GM19193 (cell line): ENCODE measurements around the gene RTL10.

Experiments
- POLR2A ChIP-seq: IDR thresholded peaks from 4 replicates; pipeline ENCODE4 v1.6.1; 2011; ENCODE audit not compliant: insufficient read depth, insufficient read length; ENCODE audit errors: extremely low read depth

RTL10 gene, protein sequence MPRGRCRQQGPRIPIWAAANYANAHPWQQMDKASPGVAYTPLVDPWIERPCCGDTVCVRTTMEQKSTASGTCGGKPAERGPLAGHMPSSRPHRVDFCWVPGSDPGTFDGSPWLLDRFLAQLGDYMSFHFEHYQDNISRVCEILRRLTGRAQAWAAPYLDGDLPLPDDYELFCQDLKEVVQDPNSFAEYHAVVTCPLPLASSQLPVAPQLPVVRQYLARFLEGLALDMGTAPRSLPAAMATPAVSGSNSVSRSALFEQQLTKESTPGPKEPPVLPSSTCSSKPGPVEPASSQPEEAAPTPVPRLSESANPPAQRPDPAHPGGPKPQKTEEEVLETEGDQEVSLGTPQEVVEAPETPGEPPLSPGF

DNA sequence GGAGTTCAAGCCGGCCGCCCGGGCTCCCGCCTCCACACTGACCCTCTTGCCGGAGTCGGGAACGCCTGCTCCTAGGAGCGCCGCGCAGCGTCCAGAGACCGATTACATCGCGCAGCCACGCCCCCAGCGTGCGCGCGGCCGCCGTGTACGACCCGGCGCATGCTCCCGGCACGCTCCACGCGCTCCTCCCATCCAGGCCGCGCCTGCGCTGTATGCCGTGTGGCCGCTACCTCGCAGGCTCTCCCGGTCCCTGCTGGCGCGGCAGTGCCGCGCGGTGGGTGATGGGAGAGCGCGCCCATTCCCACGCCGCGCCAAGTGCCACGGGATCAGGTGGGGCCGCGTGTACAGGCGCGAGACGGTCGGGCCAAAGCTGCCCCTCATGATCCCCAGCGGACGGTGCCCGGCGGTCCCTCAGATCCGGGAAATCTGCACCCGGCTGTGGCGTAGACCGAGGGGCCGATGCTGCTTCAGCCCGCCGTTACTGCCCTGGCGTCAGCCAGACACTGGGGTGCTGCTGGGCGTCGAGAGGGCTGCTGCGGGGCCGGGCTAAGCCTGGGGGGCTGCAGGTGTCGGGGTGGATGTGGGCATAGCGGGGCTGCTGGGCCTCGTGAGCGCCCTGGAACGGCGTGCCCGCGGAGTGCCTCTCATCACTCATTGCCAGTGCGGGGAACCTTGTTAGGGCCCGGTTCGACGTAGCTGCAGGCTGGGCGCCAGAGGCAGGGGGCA is at the start of gene RTL10, which contains the start of gene GNB1L:
Gene RTL10 (minus strand): TSS at position 97 of the 726 bp plus-strand sequence. CDS start 2,613 bp downstream, outside the sequence.
Gene GNB1L (minus strand): TSS at position 97 of the 726 bp plus-strand sequence. CDS start 33,519 bp downstream, outside the sequence.
- TF ChIP-seq POLR2A, result peak; percentile 92

DNA sequence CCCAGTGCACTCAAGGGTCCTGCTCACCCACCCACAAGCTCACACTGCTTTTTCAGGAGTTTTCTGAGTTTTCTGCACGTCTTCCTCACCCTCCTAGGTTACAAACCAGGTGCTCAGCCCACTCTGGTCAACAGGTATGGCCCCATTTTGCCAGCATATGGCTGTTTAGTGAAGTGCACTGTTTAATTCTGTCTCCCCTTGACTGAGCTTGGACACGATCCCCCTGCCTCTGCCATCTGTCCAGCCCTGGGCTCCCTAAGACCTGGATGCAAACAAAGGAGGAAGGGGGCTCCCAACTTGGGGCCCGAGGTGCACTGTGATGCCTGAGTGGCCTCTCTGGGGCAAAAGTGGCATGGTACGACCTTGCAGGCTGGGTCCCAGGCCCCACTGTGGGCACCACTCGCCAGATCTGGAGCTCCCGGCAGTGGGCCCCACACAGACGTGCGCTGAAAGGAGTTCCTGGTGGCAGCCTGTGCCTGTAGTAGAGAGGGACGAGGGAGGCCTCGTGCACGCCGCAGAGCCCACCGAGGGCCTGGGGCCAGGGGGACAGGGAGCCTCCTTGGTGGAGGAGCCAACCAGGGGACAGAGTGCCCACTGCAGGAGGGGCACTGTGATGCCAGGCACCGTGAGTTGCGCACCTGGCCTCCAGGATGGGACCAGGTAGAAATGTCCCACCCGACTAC is 49.6 kb upstream of the RTL10 start:
- TF ChIP-seq POLR2A, result no peak

DNA sequence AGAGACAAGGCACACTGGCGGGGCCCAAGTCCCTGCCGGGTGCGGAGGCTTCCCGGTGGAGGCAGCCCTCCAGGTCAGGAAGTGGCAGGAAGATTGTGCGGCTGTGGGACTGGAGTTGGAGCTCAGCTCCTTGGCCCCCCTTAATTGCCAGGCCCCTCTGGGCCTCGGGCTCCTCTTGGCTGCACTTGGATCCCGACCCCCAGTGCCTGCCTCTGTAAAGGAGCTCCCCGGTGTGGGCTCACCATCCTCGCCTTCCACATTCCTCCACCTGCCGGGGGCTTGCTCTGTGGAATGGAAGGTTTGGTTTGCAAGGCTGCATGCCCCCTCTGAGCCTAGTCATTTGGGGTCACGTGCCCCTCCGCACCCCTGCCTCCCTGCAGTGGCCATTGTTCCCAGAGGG is 48.8 kb upstream of the RTL10 start:
- no peak for TF ChIP-seq POLR2A

DNA sequence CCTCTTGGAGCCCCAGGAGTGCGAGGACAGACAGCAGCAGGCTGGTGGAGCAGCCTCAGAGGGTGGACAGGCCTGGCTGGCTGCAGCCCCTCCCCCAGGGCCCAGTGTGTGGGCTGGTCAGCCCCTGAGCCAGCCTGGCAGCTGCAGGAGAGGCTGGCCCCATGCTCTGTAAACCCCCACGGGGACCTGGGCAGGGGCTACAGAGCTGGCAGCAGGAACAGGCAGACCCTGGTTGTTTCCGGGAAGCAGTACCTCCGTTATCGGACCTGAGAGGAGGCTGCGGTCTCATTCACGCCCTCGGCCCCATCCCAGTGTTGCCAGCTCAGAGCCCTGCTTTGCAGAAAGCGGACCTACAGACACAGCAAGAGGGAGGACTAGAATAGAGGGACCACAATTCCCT is 48.4 kb upstream of the RTL10 start:
- TF ChIP-seq POLR2A, result no peak

DNA sequence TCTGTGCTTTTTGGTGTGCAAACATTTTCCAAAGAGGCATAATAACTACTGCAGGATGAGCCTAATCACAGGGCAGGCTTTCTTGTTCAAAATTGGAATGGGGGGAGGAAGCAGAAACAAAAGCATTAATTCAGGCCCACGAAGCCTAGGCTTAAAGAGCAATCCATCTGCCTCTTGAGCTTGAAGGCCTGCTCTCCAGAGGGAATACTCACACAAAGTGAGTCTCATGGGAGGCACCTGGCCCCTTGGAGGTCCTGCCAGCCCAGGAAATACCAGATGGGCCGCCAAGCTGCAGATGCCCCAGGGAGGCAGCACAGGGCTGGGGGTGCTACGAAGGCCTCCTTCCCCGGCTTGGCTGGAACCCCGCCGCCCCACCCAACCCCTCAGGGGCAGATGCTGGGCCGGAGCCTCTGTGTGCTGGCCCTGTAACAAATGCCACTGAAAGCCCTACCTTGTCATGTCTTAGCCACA is 47.6 kb upstream of the RTL10 start:
- TF ChIP-seq POLR2A, result no peak

DNA sequence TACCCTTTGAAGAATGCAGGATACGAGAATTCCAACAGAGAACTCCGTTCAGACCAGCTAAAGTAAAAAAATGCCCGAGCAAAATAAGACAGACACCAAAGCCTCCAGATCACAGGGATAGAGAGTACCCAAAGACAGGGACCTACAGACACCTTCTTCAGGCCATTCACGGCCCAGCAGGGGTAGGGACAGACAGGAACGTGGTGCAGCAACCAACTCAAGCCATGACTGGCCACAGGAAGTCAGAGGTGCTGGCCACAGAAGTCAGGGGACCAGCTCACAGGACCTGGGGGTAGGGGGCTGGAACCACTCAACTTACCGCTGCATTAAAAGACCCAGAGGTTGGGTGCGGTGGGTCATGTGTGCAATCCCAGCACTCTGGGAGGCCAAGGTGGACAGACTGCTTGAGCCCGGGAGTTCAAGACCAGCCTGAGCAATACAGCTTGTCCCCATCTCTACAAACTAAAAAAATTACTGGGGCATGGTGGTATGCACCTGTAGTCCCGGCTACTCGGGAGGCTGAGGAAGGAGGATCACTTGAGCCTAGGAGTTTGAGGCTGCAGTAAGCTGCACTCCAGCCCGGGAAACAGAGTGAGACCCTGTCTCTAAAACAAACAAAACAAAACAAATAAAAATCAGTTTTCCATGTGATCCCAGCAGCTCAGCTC is 47.0 kb upstream of the RTL10 start:
- no peak for TF ChIP-seq POLR2A

DNA sequence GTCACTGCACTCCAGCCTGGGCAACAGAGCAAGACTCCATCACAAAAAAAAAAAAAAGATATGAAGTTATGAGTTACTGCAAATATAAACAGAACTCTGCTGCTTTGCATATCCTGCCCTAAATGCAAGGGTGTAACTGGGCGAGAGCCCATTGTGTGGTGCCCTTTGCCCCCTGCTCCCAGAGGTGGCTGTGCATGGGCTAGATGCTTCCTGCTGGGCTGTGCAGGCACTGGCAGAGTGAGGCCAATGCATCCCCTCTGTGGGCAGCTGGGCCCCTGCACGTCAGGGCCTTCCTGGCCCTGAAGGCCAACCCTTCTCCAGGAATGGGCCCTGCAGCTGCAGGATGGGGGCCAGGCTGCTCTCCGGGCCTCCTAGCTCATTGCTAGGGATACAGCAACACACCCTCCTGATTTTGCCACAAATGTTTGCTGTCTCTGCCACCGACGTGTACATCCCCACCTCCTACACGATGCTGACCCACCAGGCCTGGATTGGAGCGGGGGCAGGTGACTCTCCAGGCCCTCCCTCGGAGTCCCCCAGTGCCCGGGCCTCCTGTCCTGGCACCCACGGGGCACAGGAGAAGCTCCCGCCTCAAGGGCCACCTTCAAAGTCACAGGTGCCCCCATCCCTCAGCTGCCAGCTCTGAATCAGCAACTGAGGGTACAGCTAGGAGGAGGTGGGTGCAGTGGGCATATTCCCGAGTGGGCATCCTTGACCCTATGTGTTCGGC is 46.2 kb upstream of the RTL10 start:
- TF ChIP-seq POLR2A, result no peak

DNA sequence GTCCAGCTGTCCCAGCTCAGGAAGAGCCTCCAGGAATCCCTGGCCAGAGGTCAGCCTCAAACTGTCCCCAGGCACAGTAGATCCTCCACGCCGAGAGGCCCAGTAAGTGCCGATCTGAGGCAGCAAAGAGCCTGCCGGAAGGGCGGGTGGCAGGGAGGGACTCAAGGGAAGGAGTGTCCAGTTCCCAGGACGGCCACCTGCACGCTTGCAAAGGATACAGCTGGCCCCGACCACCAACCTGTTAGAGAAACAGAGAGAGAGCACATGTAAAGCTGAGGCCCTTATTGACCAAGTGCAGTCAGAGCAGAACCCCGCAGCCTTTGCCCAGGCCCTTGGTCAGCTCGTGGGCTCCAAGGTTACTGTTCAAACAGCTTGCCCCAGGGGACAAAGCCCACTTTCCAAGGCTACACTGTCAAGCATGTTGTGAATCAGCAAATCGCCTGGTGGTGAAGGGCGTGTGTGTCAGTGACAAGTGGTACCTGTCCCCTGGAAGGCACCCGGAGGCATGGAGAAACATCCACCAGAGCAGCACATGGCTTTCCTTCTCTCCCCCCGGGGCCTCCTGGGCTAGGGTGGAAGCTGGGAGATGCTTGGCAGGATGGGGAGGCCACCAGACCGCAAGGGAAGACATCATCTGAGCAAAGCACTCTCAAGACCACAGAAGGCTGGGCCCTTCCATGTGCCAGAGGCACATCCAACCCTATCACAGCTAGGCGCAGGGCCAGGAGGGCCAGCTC is 44.3 kb upstream of the RTL10 start:
- no peak for TF ChIP-seq POLR2A

DNA sequence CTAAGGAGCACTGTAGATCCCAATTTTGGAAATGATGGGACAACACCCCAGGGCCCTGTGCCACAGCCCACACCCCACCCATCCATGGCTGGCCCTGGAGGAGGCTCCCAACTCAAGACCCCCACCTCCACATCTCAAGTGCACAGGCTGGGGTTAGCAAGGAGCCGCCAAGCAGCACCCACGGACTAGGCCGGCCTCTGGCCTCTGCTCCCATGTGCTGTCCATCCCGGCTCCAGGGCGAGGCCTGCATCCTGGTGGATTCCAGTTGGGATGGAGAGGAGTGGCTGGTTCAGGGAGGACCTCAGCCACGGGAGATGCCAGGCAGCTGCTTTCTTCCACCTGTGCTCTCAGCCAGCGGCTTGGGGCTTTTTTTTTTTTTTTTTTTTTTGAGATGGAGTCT is 43.5 kb upstream of the RTL10 start:
- TF ChIP-seq POLR2A, result no peak

DNA sequence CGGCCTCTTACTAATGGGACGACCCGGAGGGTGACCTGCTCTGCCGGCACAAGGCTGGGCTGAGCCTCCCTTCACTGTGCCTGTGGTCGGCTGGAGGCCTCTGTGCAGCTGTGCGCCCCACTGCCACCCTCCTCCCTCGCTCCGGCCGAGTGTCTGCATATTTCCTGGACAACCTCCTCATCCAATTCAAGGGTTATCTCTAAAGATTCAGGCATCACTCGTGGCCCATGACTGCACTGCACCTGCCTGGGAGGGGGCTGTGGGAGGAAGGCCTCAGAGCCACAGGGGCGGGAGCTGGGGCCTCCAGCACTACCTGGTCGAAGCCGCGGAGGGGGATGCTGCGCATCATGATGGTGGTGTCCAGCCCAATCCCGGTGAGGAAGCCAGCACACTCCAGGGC is 43.1 kb upstream of the RTL10 start:
- no peak for TF ChIP-seq POLR2A

DNA sequence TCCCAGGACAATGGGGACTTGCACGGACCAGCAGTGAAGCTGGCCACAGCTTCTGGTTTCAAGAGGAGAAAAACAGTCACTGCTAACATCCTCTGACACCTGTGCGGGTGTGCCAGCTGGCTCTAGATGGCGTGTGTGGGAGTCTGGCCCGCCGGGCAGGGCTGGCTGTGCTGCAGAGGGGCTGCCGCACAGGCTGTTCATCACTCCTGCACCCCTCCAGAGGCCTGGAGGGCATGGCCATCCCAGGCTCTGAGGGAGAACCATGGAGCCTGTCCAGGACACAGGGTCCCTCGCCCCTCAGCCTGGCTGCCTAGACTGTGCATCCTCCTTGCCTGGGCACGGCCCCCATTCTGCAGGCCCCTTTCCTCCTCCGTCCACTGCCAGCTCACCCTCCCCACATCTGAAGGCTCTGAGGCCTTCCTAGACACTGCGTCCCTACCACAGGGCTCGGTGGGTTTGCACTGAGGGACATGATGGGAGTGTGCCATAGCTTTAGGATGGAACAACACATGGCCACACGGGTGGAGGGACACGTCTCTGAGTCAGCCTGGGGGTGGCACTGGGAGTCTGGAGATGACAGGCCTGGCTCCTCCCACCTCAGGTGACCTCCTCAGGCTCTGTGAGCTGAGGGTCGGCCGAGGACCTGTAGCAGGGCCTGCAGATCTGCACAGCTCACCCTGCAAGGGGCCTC is 42.1 kb upstream of the RTL10 start:
- TF ChIP-seq POLR2A, result no peak

DNA sequence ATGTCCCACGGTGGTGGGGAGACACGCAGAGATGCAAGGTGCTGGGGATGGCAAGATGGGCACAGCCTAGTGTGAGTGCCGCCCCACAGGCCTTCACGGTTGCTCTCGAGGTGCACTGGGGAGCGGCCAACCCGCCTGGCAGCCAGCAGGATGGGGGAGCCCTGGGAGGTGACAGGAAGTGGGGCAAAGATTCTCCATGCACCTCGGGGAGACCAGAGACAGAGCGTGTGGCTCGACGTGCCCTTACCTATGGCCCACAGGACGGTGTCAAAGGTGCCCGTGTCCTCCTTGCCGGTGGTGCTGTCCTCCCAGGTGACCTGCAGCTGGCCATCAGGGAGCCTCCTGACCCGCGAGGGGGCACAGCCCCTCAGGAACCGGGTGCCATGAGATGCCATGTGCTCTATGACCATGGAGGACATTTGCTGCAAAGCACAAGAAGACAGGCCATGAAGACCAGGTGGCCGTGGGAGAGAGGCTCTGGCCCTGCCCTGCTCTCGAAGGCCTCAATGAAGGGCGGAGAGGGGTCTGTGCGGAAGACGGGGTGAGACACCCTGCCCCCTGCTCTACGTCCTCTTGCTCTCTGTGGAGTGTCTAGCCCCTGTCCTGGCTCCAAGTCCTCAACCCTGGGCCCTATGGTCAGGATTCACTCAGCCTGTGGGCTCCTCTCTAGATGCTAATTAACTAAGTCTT is 40.6 kb upstream of the RTL10 start:
- no peak for TF ChIP-seq POLR2A
